Measurements from ENCODE around the gene PIGL. TPM values are rescaled to one million over a fixed set of nuclear protein-coding genes. Genes with fewer than 3 reads are reported as not detected.
"Not testable (repeated sequence)": the region's sequence is repeated elsewhere in the genome, so short reads cannot be mapped to it uniquely, and the experiment has no call there.

PIGL gene
- total RNA-seq, 2 donors from 2014 or later = 34.5 to 109 TPM

- no peak for ATAC-seq
- no peak overlapping the region for H3K4me3 ChIP-seq
- 94% methylated on average over 13 of the region's 13 CpGs for WGBS, 2 donors
- H3K27me3 ChIP-seq = no peaks in the 10 kb centered on the region
- no peak for DNase-seq
- TF ChIP-seq CTCF (IDR thresholded peaks at IDR 0.05) (no peak), POLR2A (IDR thresholded peaks at IDR 0.05) (no peak)
- peaks cover 18% of the 10 kb centered on the region for H3K4me1 ChIP-seq
- no peaks in the 10 kb centered on the region for H3K9me3 ChIP-seq
- no peak overlapping the region for H3K27ac ChIP-seq
- H3K36me3 ChIP-seq (replicated peaks in 1 of 2; ENCODE audit: insufficient read depth in 1 of 2, low read depth in 2 of 2) = no peaks in the 10 kb centered on the region
- intact Hi-C loops (cut with DNase I) = no loop called here
Observed at GRCh38 chr17:16301963-16302855, 85.2 kb downstream of the PIGL start.

GRCh38 chr17:16302856-16303255 lies 85.8 kb downstream of the PIGL start:
- TF ChIP-seq CTCF (IDR thresholded peaks at IDR 0.05) (no peak), POLR2A (IDR thresholded peaks at IDR 0.05) (no peak)
- no peak overlapping the region for H3K4me3 ChIP-seq
- no peak for DNase-seq
- intact Hi-C loops (cut with DNase I) = no loop called here
- H3K27me3 ChIP-seq = no peaks in the 10 kb centered on the region
- no peak overlapping the region for H3K27ac ChIP-seq
- H3K9me3 ChIP-seq = no peaks in the 10 kb centered on the region
- peaks cover 11% of the 10 kb centered on the region for H3K4me1 ChIP-seq
- no peaks in the 10 kb centered on the region for H3K36me3 ChIP-seq (replicated peaks in 1 of 2; ENCODE audit: insufficient read depth in 1 of 2, low read depth in 2 of 2)
- 67 to 70% methylated on average over 2 to 4 of the region's 4 CpGs for WGBS, 2 donors
- ATAC-seq = no peak

- Histone ChIP-seq H3K27ac (no peak overlapping the region), H3K4me3 (no peak overlapping the region), H3K27me3 (no peaks in the 10 kb centered on the region), H3K9me3 (no peaks in the 10 kb centered on the region), H3K36me3 (replicated peaks in 1 of 2; ENCODE audit: insufficient read depth in 1 of 2, low read depth in 2 of 2) (no peaks in the 10 kb centered on the region), H3K4me1 (no peaks in the 10 kb centered on the region)
- intact Hi-C loops (cut with DNase I) = no loop called here
- TF ChIP-seq POLR2A (IDR thresholded peaks at IDR 0.05) (no peak), CTCF (IDR thresholded peaks at IDR 0.05) (no peak)
- whole genome bisulfite sequencing, 2 donors = 56 to 81% methylated on average over 2 to 3 of the region's 3 CpGs
- ATAC-seq (no peak), DNase-seq (no peak)
Observed at GRCh38 chr17:16304830-16305229, 87.8 kb downstream of the PIGL start.

- WGBS, 2 donors = 89 to 92% methylated on average over 8 of the region's 8 CpGs
- no peaks in the 10 kb centered on the region for H3K27me3 ChIP-seq
- no peak overlapping the region for H3K4me3 ChIP-seq
- TF ChIP-seq POLR2A (IDR thresholded peaks at IDR 0.05) (no peak), CTCF (IDR thresholded peaks at IDR 0.05) (no peak)
- no peaks in the 10 kb centered on the region for H3K4me1 ChIP-seq
- intact Hi-C loops (cut with DNase I) = no loop called here
- DNase-seq (no peak), ATAC-seq (no peak)
- no peaks in the 10 kb centered on the region for H3K36me3 ChIP-seq (replicated peaks in 1 of 2; ENCODE audit: insufficient read depth in 1 of 2, low read depth in 2 of 2)
- H3K9me3 ChIP-seq = no peaks in the 10 kb centered on the region
- no peak overlapping the region for H3K27ac ChIP-seq
Observed at GRCh38 chr17:16306211-16306610, 89.2 kb downstream of the PIGL start.

- H3K27ac ChIP-seq; H3K9me3 ChIP-seq; DNase-seq; H3K36me3 ChIP-seq (replicated peaks in 1 of 2; ENCODE audit: insufficient read depth in 1 of 2, low read depth in 2 of 2); ATAC-seq; H3K4me3 ChIP-seq; H3K27me3 ChIP-seq; intact Hi-C loops (cut with DNase I): not testable (repeated sequence)
- WGBS, 2 donors = 100% methylated on average over 2 to 10 of the region's 34 CpGs
- H3K4me1 ChIP-seq = peaks cover 11% of the 10 kb centered on the region
Observed at GRCh38 chr17:16312061-16312460, 95.1 kb downstream of the PIGL start.

Data from body of pancreas (tissue), 4 donors.